Activated T-cell treated with anti-CD3 and anti-CD28 coated beads, Interleukin-2, amount 50 U/mL, for 4 hours (primary cell): Measurements from ENCODE around the gene DOC2B. TPM values are rescaled to one million over a fixed set of nuclear protein-coding genes. Genes with fewer than 3 reads are reported as not detected.
"Not testable (repeated sequence)": the region's sequence is repeated elsewhere in the genome, so short reads cannot be mapped to it uniquely, and the experiment has no call there.

Source experiments
- ATAC-seq, 2 donors: fragments of 200-7000 bp; cut with Tn5 transposase; one replicate each; pipeline ENCODE4 v1.10.0; 2021
- DNase-seq: peaks from one replicate; pipeline ENCODE4 v3.0.0-alpha.2; 2020
- H3K27me3 Mint-ChIP-seq: one replicate; pipeline ENCODE4 v1.8.0; 2021; ENCODE audit warnings: low read depth, mixed read lengths
- H3K36me3 Mint-ChIP-seq: one replicate; pipeline ENCODE4 v1.8.0; 2022; ENCODE audit warnings: mixed read lengths; ENCODE audit not compliant: insufficient read depth
- H3K4me1 Mint-ChIP-seq: one replicate; pipeline ENCODE4 v1.8.0; 2021; ENCODE audit warnings: low read depth, mixed read lengths
- H3K4me3 Mint-ChIP-seq: one replicate; pipeline ENCODE4 v1.8.0; 2021; ENCODE audit warnings: mild to moderate bottlenecking, moderate library complexity, mixed read lengths
- H3K9me3 Mint-ChIP-seq: one replicate; pipeline ENCODE4 v1.8.0; 2021; ENCODE audit warnings: mixed read lengths
- total RNA-seq, 3 donors: library from RNA; stranded (reverse); gene quantifications; one replicate each; pipeline ENCODE4 v1.2.1, GENCODE V29; 2021

DOC2B gene
- total RNA-seq, 3 donors from 2014 or later: 0.13 to 0.30 TPM; not detected in 1

DNA sequence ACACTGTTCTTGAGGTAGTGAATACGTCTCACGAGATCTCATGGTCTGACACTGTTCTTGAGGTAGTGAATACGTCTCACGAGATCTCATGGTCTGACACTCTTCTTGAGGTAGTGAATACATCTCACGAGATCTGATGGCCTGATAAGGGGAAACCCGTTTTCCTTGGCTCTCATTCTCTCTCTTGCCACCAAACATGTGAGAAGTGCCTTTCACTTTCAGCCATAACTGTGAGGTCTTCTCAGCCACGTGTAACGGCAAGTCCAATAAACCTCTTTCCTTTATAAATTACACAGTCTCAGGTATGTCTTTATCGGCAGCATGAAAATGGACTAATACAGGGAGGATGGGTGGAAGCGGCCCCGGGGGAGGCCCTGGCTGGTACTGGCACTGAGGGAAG, 12.8 kb downstream of the DOC2B start:
- H3K36me3 Mint-ChIP-seq, H3K9me3 Mint-ChIP-seq, DNase-seq, ATAC-seq, H3K27me3 Mint-ChIP-seq, H3K4me3 Mint-ChIP-seq, H3K4me1 Mint-ChIP-seq: not testable (repeated sequence)

DNA sequence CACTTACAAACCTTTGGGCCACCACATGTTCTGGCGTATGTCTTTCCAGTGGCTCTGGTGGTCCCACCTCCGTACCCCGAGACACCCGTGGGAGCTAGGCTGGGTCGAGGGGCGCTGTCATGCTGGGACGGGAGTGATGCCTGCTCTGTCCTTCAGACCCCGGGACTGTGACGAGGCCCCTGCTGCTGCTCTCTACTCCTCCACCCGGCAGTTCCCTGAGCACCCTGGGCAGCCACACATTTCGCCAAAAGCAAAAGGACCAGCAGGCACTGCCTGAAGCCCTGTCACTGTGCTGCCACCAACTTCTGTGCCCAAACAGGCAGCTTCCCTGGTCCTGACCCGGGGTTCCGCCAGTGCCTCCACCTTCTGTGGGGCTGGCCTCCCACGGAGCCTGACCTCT, 15.5 kb downstream of the DOC2B start:
- Mint-ChIP-seq H3K4me1 (no peaks in the 10 kb centered on the region), H3K36me3 (no peaks in the 10 kb centered on the region), H3K9me3 (no peaks in the 10 kb centered on the region), H3K27me3 (peaks cover 7% of the 10 kb centered on the region), H3K4me3 (no peak overlapping the region)
- no peak for ATAC-seq
- no peak for DNase-seq

DNA sequence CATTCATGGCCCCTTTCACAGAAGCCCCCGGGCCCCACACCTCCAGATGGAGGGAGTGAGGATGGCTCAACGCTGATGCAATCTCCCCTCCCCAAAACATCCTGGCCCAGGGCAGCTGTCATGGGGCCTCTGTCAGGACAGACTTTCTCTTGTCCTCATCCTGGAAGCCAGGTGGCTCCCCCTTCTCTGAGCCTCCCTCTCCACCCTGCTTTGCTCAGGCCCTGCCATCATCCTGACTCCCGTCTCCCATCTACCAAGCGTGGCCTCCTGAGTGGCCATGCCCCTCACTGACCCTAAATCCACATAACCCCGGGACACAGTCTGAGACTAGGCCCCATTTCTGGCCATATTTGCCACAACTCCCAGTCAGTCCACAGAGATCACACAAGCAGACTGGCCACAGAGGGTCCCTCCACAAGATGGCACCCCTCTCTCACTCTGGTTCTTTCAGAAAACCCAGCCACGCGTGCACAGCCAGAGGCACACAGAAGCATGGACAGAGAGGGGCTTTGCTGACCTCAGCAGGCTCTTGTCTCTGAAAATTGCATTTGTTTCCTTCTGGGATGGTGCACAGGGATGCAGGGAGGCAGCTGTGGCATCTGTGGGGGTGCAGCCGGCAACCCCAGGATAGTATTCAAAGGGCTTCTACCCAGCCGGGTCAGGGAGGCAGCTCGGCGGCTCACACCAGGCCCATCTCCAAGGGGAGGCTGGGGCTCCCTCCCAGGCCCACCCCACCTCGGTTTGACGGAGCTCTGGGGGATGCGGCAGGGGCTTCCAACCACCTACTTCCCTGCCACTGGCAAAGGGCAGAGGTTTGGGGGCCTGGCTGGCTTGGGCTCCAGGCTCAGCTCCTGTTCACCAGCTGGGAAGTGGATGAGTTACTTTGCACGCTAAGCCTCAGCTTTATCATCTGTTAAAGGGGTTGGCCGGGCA, 16.9 kb downstream of the DOC2B start:
- Mint-ChIP-seq H3K36me3 (no peaks in the 10 kb centered on the region), H3K4me1 (no peaks in the 10 kb centered on the region), H3K4me3 (no peak overlapping the region), H3K9me3 (no peaks in the 10 kb centered on the region), H3K27me3 (peaks cover 5% of the 10 kb centered on the region)
- ATAC-seq (no peak), DNase-seq (no peak)

GRCh38 chr17:163514-164098, 17.8 kb downstream of the DOC2B start:
- ATAC-seq (no peak), DNase-seq (no peak)
- Mint-ChIP-seq H3K4me1 (no peaks in the 10 kb centered on the region), H3K36me3 (no peaks in the 10 kb centered on the region), H3K4me3 (no peak overlapping the region), H3K27me3 (peaks cover 5% of the 10 kb centered on the region), H3K9me3 (no peaks in the 10 kb centered on the region)

DNA sequence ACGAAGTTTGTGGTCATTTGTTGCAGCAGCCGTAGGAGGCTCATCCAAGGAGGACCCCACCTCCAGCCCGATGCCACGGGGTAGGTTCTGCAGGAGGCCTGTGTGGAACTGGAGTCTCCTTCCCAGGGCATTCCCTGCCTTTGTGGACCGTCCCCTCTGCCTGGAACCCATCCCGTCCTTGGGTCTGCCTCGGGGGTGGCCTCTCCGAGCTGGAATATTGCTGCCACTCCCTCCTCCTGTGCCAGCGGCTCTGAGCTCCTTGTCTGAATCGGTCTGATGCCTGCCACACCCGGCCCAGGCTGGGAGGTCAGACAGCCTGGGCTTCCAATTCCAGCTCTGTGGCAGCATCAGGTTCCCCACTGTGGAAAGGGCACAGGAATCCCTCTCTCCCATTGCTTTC, 18.8 kb downstream of the DOC2B start:
- no peaks in the 10 kb centered on the region for H3K9me3 Mint-ChIP-seq
- no peaks in the 10 kb centered on the region for H3K4me1 Mint-ChIP-seq
- H3K27me3 Mint-ChIP-seq: peaks cover 5% of the 10 kb centered on the region
- DNase-seq: no peak
- H3K4me3 Mint-ChIP-seq: no peak overlapping the region
- ATAC-seq: no peak
- H3K36me3 Mint-ChIP-seq: no peaks in the 10 kb centered on the region

DNA sequence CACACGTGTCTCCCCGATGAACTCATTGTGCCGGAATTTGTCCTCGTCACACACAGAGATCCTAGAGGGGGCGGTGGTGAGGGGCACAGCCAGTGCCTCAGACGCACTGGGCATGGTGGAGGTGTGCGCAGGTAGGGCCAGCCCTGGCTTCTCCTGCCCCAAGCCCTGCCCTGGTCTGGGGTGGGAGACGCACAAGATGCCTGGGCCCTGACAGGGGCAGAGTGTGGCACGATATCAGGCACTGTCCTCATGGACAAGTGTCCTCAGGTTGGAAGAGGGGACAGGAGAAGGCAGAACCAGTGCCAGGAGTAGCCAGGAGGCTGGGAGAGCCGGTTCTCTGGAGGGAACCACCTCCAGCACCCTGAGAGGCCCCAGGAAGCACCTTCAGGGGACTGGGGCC, 20.0 kb downstream of the DOC2B start:
- ATAC-seq: no peak

DNA sequence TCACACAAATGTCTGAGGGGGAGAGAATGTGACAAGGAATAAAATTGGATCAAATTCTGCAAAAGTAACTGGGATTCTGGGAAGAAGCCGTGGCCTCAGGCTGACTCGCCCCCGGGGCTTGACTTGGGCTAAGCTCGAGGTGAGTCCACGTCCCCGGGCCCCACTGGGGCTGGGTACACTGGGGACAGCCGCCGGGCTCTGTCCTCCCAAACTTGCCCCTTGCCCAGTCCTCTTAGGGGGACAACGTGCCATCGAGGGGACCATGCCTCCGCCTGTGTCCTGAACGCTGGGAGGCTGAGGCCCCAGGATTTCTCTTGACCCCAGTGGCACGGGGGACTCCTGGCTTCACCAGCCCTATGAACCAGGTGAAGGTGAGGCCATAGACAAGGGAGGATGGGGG, 21.1 kb downstream of the DOC2B start:
- H3K36me3 Mint-ChIP-seq: no peaks in the 10 kb centered on the region
- no peak for ATAC-seq
- H3K27me3 Mint-ChIP-seq: peaks cover 5% of the 10 kb centered on the region
- no peaks in the 10 kb centered on the region for H3K9me3 Mint-ChIP-seq
- no peak overlapping the region for H3K4me3 Mint-ChIP-seq
- H3K4me1 Mint-ChIP-seq: no peaks in the 10 kb centered on the region
- no peak for DNase-seq

More for the DNA sequence above, 20.0 kb downstream of the DOC2B start:
- Mint-ChIP-seq H3K9me3 (no peaks in the 10 kb centered on the region), H3K4me3 (no peak overlapping the region), H3K36me3 (no peaks in the 10 kb centered on the region), H3K4me1 (no peaks in the 10 kb centered on the region), H3K27me3 (peaks cover 5% of the 10 kb centered on the region)
- DNase-seq: no peak

DNA sequence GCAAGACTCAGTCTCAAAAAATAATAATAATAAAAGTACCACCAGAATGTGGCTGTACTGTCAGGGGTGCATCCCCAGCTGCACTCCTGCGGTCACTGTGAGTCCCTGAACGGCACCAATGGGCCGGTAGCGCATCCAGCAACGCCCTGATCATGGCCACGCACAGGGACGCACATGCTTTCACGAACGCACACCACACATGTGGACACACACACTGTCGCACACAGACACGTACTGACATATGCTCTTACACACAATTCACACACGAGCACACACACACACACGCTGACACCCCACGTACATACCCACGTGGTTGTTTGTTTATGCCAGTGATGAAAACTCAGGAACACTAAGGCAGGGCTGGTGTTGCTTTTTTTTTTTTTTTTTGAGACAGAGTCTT, 21.8 kb downstream of the DOC2B start:
- peaks cover 5% of the 10 kb centered on the region for H3K27me3 Mint-ChIP-seq
- DNase-seq (no peak), ATAC-seq (no peak)
- H3K36me3 Mint-ChIP-seq: no peaks in the 10 kb centered on the region
- no peaks in the 10 kb centered on the region for H3K9me3 Mint-ChIP-seq
- no peak overlapping the region for H3K4me3 Mint-ChIP-seq
- no peaks in the 10 kb centered on the region for H3K4me1 Mint-ChIP-seq

DNA sequence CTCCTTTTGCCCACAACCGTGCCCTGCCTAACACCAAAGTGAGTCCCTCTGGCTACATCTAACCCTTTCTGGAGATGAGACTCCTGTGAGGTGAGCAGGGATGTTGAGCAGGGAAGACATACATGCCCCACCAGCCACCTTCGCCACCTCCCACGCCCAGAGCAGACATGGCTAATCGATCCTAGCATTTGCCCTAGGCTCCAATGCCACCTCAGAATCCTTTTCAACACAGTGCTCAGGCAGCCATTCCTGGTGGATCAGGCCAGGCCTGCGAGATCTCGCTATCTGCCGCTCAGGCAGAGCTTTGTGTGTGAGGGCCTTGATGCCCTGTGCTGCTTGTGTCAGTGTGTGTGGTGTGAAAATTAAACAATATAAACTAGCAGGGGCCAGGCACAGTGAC, 23.1 kb downstream of the DOC2B start:
- ATAC-seq: no peak
- no peaks in the 10 kb centered on the region for H3K4me1 Mint-ChIP-seq
- H3K36me3 Mint-ChIP-seq: no peaks in the 10 kb centered on the region

DNA sequence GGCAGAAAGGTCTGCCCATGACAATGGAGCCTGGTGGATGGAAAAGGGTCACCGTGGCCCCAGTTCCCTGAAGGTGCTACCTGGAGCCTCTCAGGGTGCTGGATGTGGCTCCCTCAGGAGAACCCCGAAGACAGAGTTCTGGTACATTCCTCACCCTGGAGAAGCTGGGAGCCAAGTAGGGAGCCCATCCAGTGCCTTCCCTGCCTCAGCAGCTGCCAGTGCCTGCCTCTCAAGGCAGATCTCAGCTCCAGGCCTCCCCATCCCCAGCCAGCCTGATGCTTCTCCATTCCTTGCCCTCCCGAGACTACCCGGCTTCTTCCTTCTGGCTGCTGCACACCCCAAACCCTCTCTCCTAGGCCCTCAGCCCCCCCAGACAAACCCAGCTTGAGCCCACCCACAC, 23.5 kb downstream of the DOC2B start:
- Mint-ChIP-seq H3K36me3 (no peaks in the 10 kb centered on the region), H3K9me3 (no peaks in the 10 kb centered on the region), H3K4me1 (no peaks in the 10 kb centered on the region), H3K4me3 (no peak overlapping the region), H3K27me3 (peaks cover 5% of the 10 kb centered on the region)
- ATAC-seq (no peak), DNase-seq (no peak)

More for the DNA sequence above, 23.1 kb downstream of the DOC2B start:
- Mint-ChIP-seq H3K27me3 (peaks cover 5% of the 10 kb centered on the region), H3K4me3 (no peak overlapping the region), H3K9me3 (no peaks in the 10 kb centered on the region)
- DNase-seq: no peak

- Mint-ChIP-seq H3K36me3 (no peaks in the 10 kb centered on the region), H3K27me3 (peaks cover 5% of the 10 kb centered on the region), H3K4me3 (no peak overlapping the region), H3K9me3 (no peaks in the 10 kb centered on the region), H3K4me1 (no peaks in the 10 kb centered on the region)
- no peak for ATAC-seq
- no peak for DNase-seq
Measured at GRCh38 chr17:156946-157345, 24.5 kb downstream of the DOC2B start.

DNA sequence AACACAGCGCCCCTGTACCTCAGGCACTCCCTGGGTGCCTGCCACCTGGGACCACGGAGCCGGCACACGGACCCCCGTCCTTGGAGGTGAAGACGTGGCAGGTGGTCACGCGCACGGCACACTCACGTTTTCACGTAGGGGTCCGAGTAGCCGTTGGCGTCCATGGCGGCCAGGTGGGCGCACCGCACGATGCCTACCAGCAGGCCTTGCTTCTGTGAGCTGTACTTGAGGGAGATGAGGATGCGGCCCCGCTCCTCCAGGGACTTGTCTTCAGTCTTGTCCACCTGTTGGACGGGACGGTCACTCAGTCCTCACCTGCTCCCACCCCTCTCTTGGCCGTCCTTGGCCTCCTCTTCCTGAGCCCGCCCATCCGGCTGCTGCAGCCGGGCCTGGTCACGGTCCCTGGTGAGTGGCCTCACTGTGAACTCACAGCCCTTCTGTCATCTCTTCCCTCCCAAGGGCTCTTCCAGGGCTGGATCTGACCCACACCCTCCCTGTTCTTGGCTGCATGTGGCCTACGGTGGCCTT, 25.3 kb downstream of the DOC2B start:
- no peaks in the 10 kb centered on the region for H3K4me1 Mint-ChIP-seq
- no peaks in the 10 kb centered on the region for H3K27me3 Mint-ChIP-seq
- H3K9me3 Mint-ChIP-seq: no peaks in the 10 kb centered on the region
- no peak for DNase-seq
- H3K4me3 Mint-ChIP-seq: no peak overlapping the region
- H3K36me3 Mint-ChIP-seq: no peaks in the 10 kb centered on the region
- no peak for ATAC-seq

DNA sequence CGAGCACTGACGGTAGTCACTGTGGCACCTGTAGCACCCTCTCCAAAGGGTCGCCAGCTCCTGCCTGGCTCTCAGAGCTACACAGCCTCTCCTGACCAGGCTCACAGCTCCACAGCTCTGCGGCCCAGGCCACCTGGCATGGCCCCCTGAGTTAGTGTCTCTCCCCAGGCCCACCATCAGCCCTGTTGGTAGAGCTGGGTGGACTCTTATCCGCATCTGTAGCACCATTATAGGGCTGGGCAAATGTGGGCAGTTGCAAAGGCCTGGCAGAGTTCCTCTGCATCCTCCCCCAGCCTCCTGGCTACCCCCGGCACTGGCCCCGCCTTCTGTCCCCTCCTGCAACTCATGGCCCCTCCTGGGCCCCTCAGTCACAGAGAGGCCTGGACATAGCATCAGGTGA, 25.9 kb downstream of the DOC2B start:
- H3K9me3 Mint-ChIP-seq: no peaks in the 10 kb centered on the region
- H3K4me1 Mint-ChIP-seq: no peaks in the 10 kb centered on the region
- ATAC-seq (no peak), DNase-seq (no peak)
- no peaks in the 10 kb centered on the region for H3K36me3 Mint-ChIP-seq
- H3K4me3 Mint-ChIP-seq: no peak overlapping the region
- H3K27me3 Mint-ChIP-seq: no peaks in the 10 kb centered on the region

- no peaks in the 10 kb centered on the region for H3K27me3 Mint-ChIP-seq
- no peaks in the 10 kb centered on the region for H3K9me3 Mint-ChIP-seq
- H3K4me1 Mint-ChIP-seq: no peaks in the 10 kb centered on the region
- H3K4me3 Mint-ChIP-seq: no peak overlapping the region
- DNase-seq: no peak
- no peak for ATAC-seq
- H3K36me3 Mint-ChIP-seq: no peaks in the 10 kb centered on the region
Measured at GRCh38 chr17:153851-154250, 27.6 kb downstream of the DOC2B start.

DNA sequence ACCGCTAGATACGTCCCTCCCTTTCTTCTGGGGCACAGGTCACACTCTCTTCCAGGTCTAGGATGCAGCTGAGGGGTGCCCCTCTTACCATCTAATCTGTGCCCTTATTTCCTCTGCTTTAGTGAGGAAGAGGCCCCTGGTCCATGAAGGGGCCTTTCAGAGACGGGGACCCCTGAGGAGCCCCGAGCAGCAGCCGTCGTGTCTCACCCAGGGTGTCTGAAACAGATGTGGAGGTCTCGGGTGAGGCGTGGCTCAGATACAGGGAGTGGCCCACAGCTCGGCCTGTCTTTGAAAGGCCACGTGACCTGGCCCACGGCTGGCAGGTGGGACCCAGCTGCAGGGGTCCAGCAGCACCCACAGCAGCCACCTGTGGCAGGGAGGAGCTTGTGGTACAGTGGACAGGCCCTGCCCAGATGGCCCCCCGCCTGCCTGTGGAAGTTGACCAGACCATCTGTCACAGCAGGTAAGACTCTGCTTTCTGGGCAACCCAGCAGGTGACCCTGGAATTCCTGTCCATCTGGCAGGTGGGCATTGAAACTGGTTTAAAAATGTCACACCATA, 28.5 kb downstream of the DOC2B start:
- Mint-ChIP-seq H3K4me1 (no peaks in the 10 kb centered on the region), H3K9me3 (no peaks in the 10 kb centered on the region), H3K4me3 (no peak overlapping the region), H3K27me3 (no peaks in the 10 kb centered on the region), H3K36me3 (no peaks in the 10 kb centered on the region)
- DNase-seq (no peak), ATAC-seq (no peak)
